H9 (cell line): Measurements from ENCODE around the gene TLK1. TPM values are rescaled to one million over a fixed set of nuclear protein-coding genes. Genes with fewer than 3 reads are reported as not detected.

Experiments used
- DNase-seq: peaks from one replicate; pipeline ENCODE4 v3.0.0-alpha.2; 2017
- H2AFZ ChIP-seq: one replicate; pipeline ENCODE4 v1.6.1; 2013; ENCODE audit warnings: mild to moderate bottlenecking, low read length, control low read depth, moderate library complexity
- H2AK5ac ChIP-seq: 2 replicates; pipeline ENCODE4 v1.6.1; 2013; ENCODE audit warnings: low read length, control low read depth, mixed read lengths; ENCODE audit not compliant: insufficient read length
- H2BK120ac ChIP-seq: one replicate; pipeline ENCODE4 v1.6.1; 2013; ENCODE audit warnings: low read depth, mild to moderate bottlenecking, low read length, control low read depth, inconsistent platforms; ENCODE audit not compliant: poor library complexity, severe bottlenecking
- H2BK12ac ChIP-seq: 2 replicates; pipeline ENCODE4 v1.6.1; 2013; ENCODE audit warnings: low read length, control low read depth, mixed read lengths, low read depth; ENCODE audit not compliant: insufficient read length
- H2BK15ac ChIP-seq: 2 replicates; pipeline ENCODE4 v1.6.1; 2013; ENCODE audit warnings: low read depth, low read length, control low read depth
- H2BK20ac ChIP-seq: one replicate; pipeline ENCODE4 v1.6.1; 2013; ENCODE audit warnings: low read depth, mild to moderate bottlenecking, low read length, control low read depth, inconsistent platforms; ENCODE audit not compliant: poor library complexity, severe bottlenecking
- H2BK5ac ChIP-seq: 2 replicates; pipeline ENCODE4 v1.6.1; 2013; ENCODE audit warnings: low read length, control low read depth, mixed read lengths; ENCODE audit not compliant: insufficient read length
- H3K14ac ChIP-seq: 2 replicates; pipeline ENCODE4 v1.6.1; 2013; ENCODE audit warnings: low read length, control low read depth; ENCODE audit not compliant: insufficient read depth
- H3K18ac ChIP-seq: 2 replicates; pipeline ENCODE4 v1.6.1; 2013; ENCODE audit warnings: low read depth, mild to moderate bottlenecking, mixed read lengths, low read length, control low read depth; ENCODE audit not compliant: insufficient read length
- H3K23ac ChIP-seq: 2 replicates; pipeline ENCODE4 v1.6.1; 2013; ENCODE audit warnings: low read length, control low read depth, mixed read lengths, low read depth; ENCODE audit not compliant: insufficient read length
- H3K23me2 ChIP-seq: 2 replicates; pipeline ENCODE4 v1.6.1; 2013; ENCODE audit warnings: low read depth, mild to moderate bottlenecking, mixed read lengths, low read length, control low read depth; ENCODE audit not compliant: insufficient read length, poor library complexity, severe bottlenecking
- H3K27ac ChIP-seq: 2 replicates; pipeline ENCODE4 v1.5.1; 2013; ENCODE audit warnings: low read length, control low read depth, mixed read lengths, low read depth; ENCODE audit not compliant: insufficient read length
- H3K27me3 ChIP-seq: 2 replicates; pipeline ENCODE4 v1.6.1; 2013; ENCODE audit warnings: low read length, control low read depth, inconsistent platforms; ENCODE audit not compliant: insufficient read depth
- H3K4ac ChIP-seq: 2 replicates; pipeline ENCODE4 v1.6.1; 2013; ENCODE audit warnings: low read depth, mild to moderate bottlenecking, control low read depth, inconsistent platforms, low read length, moderate library complexity
- H3K4me1 ChIP-seq: 2 replicates; pipeline ENCODE4 v1.6.1; 2013; ENCODE audit warnings: low read length, control low read depth, inconsistent platforms; ENCODE audit not compliant: insufficient read depth
- H3K4me2 ChIP-seq: 2 replicates; pipeline ENCODE4 v1.6.1; 2013; ENCODE audit warnings: low read length, control low read depth, mixed read lengths; ENCODE audit not compliant: insufficient read length, insufficient read depth
- H3K56ac ChIP-seq: 2 replicates; pipeline ENCODE4 v1.6.1; 2013; ENCODE audit warnings: low read depth, mild to moderate bottlenecking, mixed read lengths, low read length, control low read depth; ENCODE audit not compliant: insufficient read length
- H3K79me1 ChIP-seq: 2 replicates; pipeline ENCODE4 v1.6.1; 2013; ENCODE audit warnings: low read depth, mild to moderate bottlenecking, moderate library complexity, low read length, control low read depth, inconsistent platforms; ENCODE audit not compliant: insufficient read depth, poor library complexity, severe bottlenecking
- H3K79me2 ChIP-seq: 2 replicates; pipeline ENCODE4 v1.6.1; 2013; ENCODE audit warnings: low read length, control low read depth, inconsistent platforms; ENCODE audit not compliant: insufficient read depth
- H3K9ac ChIP-seq: 2 replicates; pipeline ENCODE4 v1.6.1; 2013; ENCODE audit warnings: low read length, control low read depth, mixed read lengths; ENCODE audit not compliant: insufficient read length; ENCODE audit errors: extremely low read depth
- H3K9me3 ChIP-seq: one replicate; pipeline ENCODE4 v1.6.1; 2013; ENCODE audit warnings: low read depth, low read length, inconsistent platforms; ENCODE audit not compliant: control insufficient read depth
- H3T11ph ChIP-seq: one replicate; pipeline ENCODE4 v1.6.1; 2013; ENCODE audit warnings: mild to moderate bottlenecking, low read length, control low read depth, inconsistent platforms
- H4K20me1 ChIP-seq: one replicate; pipeline ENCODE4 v1.6.1; 2013; ENCODE audit not compliant: control insufficient read depth, insufficient read length, insufficient read depth
- H4K5ac ChIP-seq: 2 replicates; pipeline ENCODE4 v1.6.1; 2013; ENCODE audit warnings: low read depth, mild to moderate bottlenecking, mixed read lengths, low read length, control low read depth; ENCODE audit not compliant: insufficient read length
- H4K8ac ChIP-seq: replicated peaks from 2 replicates; pipeline ENCODE4 v1.6.1; 2013; ENCODE audit warnings: low read length, control low read depth, mixed read lengths, low read depth; ENCODE audit not compliant: insufficient read length
- H4K91ac ChIP-seq: 2 replicates; pipeline ENCODE4 v1.6.1; 2013; ENCODE audit warnings: low read depth, mild to moderate bottlenecking, moderate library complexity, mixed read lengths, low read length, control low read depth; ENCODE audit not compliant: insufficient read length
- H3K27ac Mint-ChIP-seq, 3 experiments: 2 replicates in 2 of 3; 3 replicates in 1 of 3; pipeline ENCODE4 v1.8.0; 2020 to 2021; ENCODE audit warnings: mixed read lengths in 3 of 3, mild to moderate bottlenecking in 1 of 3, moderate library complexity in 1 of 3
- H3K27me3 Mint-ChIP-seq: 2 replicates; pipeline ENCODE4 v1.8.0; 2021; ENCODE audit warnings: low read depth, mild to moderate bottlenecking, moderate library complexity, mixed read lengths
- H3K36me3 Mint-ChIP-seq, 3 experiments: 2 replicates in 2 of 3; 3 replicates in 1 of 3; pipeline ENCODE4 v1.8.0; 2020 to 2021; ENCODE audit warnings: low read depth in 3 of 3, mixed read lengths in 3 of 3; ENCODE audit not compliant: insufficient read depth in 1 of 3
- H3K4me1 Mint-ChIP-seq, 2 experiments: 2 replicates each; pipeline ENCODE4 v1.8.0; 2020; ENCODE audit warnings: mixed read lengths in 2 of 2
- H3K4me3 Mint-ChIP-seq, 2 experiments: 2 replicates in 1 of 2; 3 replicates in 1 of 2; pipeline ENCODE4 v1.8.0; 2020 to 2021; ENCODE audit warnings: mild to moderate bottlenecking in 2 of 2, mixed read lengths in 2 of 2, moderate library complexity in 1 of 2
- H3K9me3 Mint-ChIP-seq, 2 experiments: 2 replicates in 1 of 2; 3 replicates in 1 of 2; pipeline ENCODE4 v1.8.0; 2020; ENCODE audit warnings: mild to moderate bottlenecking in 2 of 2, mixed read lengths in 2 of 2, moderate library complexity in 1 of 2
- CTCF ChIP-seq: fragments of 200-600 bp; sonication (generic); conservative IDR thresholded peaks from 3 replicates; pipeline ENCODE4 v1.8.0; 2021; ENCODE audit warnings: antibody characterized with exemption, mild to moderate bottlenecking
- WGBS: extraction: QIAGEN DNeasy Blood & Tissue Kit; methylation state at CpG from one replicate; pipeline ENCODE4 v1.1.7; 2013; ENCODE audit warnings: missing lambda C conversion rate, low lambda C conversion rate, mixed read lengths; ENCODE audit not compliant: insufficient read length; ENCODE audit errors: extremely low coverage; 5-methylcytosine and 5-hydroxymethylcytosine counted together
- total RNA-seq: library from RNA; stranded (reverse); gene quantifications from 2 replicates; pipeline ENCODE4 v1.2.1, GENCODE V29; 2021

TLK1 gene
- total RNA-seq, 1 experiment from 2014 or later, result 112 TPM

DNA sequence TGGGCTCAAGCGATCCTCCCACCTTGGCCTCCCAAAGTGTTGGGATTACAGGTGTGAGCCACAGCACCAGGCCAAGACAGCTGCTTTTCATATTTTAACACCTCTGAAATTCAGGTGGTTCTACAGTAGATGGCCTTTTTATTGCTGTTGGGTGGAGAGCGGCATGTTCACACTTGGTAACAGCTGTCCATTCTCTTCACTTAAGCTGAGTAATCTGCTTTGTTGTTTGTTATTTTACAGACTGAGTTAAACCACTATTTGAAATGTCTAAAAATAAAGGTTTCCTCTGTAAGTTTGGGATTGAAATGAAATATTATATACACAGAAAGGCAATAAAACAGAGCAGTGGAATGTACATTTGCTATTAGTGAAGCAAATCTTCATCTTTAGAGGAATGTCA, 44.9 kb upstream of the TLK1 start:
- H3K9me3 ChIP-seq, result no peaks in the 10 kb centered on the region
- no peak overlapping the region for H3K27ac ChIP-seq
- no peak overlapping the region for H3K18ac ChIP-seq
- no peaks in the 10 kb centered on the region for H3K27me3 ChIP-seq
- no peak overlapping the region for H3K23ac ChIP-seq
- no peaks in the 10 kb centered on the region for H3K27me3 Mint-ChIP-seq
- no peak overlapping the region for H2AK5ac ChIP-seq
- H3K4me2 ChIP-seq, result no peak overlapping the region
- no peak overlapping the region for H3K4me3 Mint-ChIP-seq
- peaks cover 0 to 7% (median 0%) of the 10 kb centered on the region in 3 experiments; a peak in 2 of 7 replicates for H3K36me3 Mint-ChIP-seq
- no peaks in the 10 kb centered on the region for H4K20me1 ChIP-seq
- H3K27ac Mint-ChIP-seq, result no peak overlapping the region
- no peak overlapping the region for H2BK120ac ChIP-seq
- no peaks in the 10 kb centered on the region for H3K79me1 ChIP-seq
- H3K4me1 Mint-ChIP-seq, result peaks cover 8 to 10% of the 10 kb centered on the region in 2 experiments
- H3K4me1 ChIP-seq, result no peaks in the 10 kb centered on the region
- no peak for DNase-seq
- no peaks in the 10 kb centered on the region for H3K79me2 ChIP-seq
- H2BK20ac ChIP-seq, result no peak overlapping the region
- H2AFZ ChIP-seq, result no peak overlapping the region
- H3K14ac ChIP-seq, result no peak overlapping the region
- no peak overlapping the region for H4K91ac ChIP-seq
- no peak overlapping the region for H2BK5ac ChIP-seq
- no peaks in the 10 kb centered on the region for H3K23me2 ChIP-seq
- no peak overlapping the region for H4K8ac ChIP-seq
- TF ChIP-seq CTCF, result no peak
- H2BK12ac ChIP-seq, result no peak overlapping the region
- H3K9me3 Mint-ChIP-seq, result no peaks in the 10 kb centered on the region; a peak in 2 of 5 replicates
- H3K9ac ChIP-seq, result no peak overlapping the region
- H3K56ac ChIP-seq, result no peak overlapping the region
- H3K4ac ChIP-seq, result no peak overlapping the region
- no CpG with 5 or more reads among the region's 2 CpGs for WGBS
- H2BK15ac ChIP-seq, result no peak overlapping the region
- no peak overlapping the region for H3T11ph ChIP-seq
- no peak overlapping the region for H4K5ac ChIP-seq
